8988T (cell line): ENCODE data around the gene LIF.

Source experiments
- DNase-seq: peaks from one replicate; pipeline ENCODE4 v3.0.0; 2011

Gene LIF

GRCh38 chr22:30245985-30246813 is at the start of gene LIF:
LIF (minus strand) TSS chr22:30246759; CDS start chr22:30246695, 64 bp downstream.
- DNase-seq: no peak

- DNase-seq: no peak
These were observed 49.8 kb upstream of the LIF start for GRCh38 chr22:30296324-30296723.

GRCh38 chr22:30295576-30295975 is 49.0 kb upstream of the LIF start:
- no peak for DNase-seq

- DNase-seq: no peak
These were observed 48.3 kb upstream of the LIF start for GRCh38 chr22:30294830-30295229.

- DNase-seq: no peak
These were observed 47.5 kb upstream of the LIF start for GRCh38 chr22:30294066-30294465.

GRCh38 chr22:30293026-30293425 is 46.5 kb upstream of the LIF start:
- DNase-seq: no peak

- DNase-seq: no peak
These were observed 45.8 kb upstream of the LIF start for GRCh38 chr22:30292069-30292970.

GRCh38 chr22:30291058-30291892 is 44.7 kb upstream of the LIF start:
- DNase-seq: no peak

GRCh38 chr22:30290342-30291057 is 43.9 kb upstream of the LIF start:
- peak; percentile 37 for DNase-seq

GRCh38 chr22:30289980-30290313 is 43.4 kb upstream of the LIF start:
- no peak for DNase-seq

GRCh38 chr22:30289141-30289979 is 42.8 kb upstream of the LIF start, which contains the start of gene CASTOR1:
CASTOR1 (minus strand) TSS chr22:30289505; CDS start chr22:30289497, 8 bp downstream.
- peak; percentile 93 for DNase-seq

GRCh38 chr22:30288419-30289140 is 42.0 kb upstream of the LIF start:
- DNase-seq: no peak

GRCh38 chr22:30287648-30288418 is 41.3 kb upstream of the LIF start:
- DNase-seq: peak; percentile 77

- DNase-seq: peak; percentile 73
These were observed 40.5 kb upstream of the LIF start for GRCh38 chr22:30286813-30287647.

GRCh38 chr22:30286331-30286730 is 39.8 kb upstream of the LIF start:
- DNase-seq: no peak

- DNase-seq: no peak
These were observed 39.3 kb upstream of the LIF start for GRCh38 chr22:30285846-30286200.

- no peak for DNase-seq
These were observed 38.8 kb upstream of the LIF start for GRCh38 chr22:30285176-30285845.

- DNase-seq: no peak
These were observed 38.1 kb upstream of the LIF start for GRCh38 chr22:30284666-30285065.
